Renal pelvis (tissue), 4 donors: Measurements from ENCODE around the gene IP6K1. TPM values are rescaled to one million over a fixed set of nuclear protein-coding genes. Genes with fewer than 3 reads are reported as not detected.
"Not testable (repeated sequence)": the region's sequence is repeated elsewhere in the genome, so short reads cannot be mapped to it uniquely, and the experiment has no call there.

ENCODE experiments used
- DNase-seq: peaks from one replicate; pipeline ENCODE4 v3.0.0-alpha.2; 2013
- polyA plus RNA-seq, 3 donors: library from polyadenylated mRNA; unstranded; fragments of 120-200 nt; gene quantifications; one replicate each; pipeline ENCODE4 v1.2.1, GENCODE V29; 2013; ENCODE audit not compliant: insufficient read length in 3 of 3

Gene IP6K1
- polyA plus RNA-seq, 3 donors, result 48.7 to 52.9 (median 51.4) TPM

DNA sequence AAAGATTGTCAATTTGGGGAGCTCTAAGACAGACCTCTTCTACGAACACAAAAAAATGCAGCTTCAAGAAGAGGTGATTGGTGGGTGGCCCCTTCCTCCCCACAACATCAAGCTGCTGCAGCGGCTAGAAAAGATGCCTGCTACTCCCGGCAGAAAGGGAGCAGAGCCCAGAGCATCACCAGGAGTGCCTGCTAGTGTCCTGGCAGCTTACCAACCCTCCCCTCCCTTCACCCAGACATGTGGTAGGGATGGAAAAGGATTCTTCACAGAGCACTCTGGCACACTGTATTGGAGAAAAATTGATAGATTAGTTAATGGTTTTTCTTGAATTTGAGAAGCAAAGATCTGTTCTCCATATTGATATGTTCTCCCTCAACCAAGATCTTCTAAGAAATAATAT lies 10.8 kb downstream of the IP6K1 start:
- DNase-seq, result no peak

- no peak for DNase-seq
These were observed 13.6 kb downstream of the IP6K1 start for GRCh38 chr3:49772703-49773102.

DNA sequence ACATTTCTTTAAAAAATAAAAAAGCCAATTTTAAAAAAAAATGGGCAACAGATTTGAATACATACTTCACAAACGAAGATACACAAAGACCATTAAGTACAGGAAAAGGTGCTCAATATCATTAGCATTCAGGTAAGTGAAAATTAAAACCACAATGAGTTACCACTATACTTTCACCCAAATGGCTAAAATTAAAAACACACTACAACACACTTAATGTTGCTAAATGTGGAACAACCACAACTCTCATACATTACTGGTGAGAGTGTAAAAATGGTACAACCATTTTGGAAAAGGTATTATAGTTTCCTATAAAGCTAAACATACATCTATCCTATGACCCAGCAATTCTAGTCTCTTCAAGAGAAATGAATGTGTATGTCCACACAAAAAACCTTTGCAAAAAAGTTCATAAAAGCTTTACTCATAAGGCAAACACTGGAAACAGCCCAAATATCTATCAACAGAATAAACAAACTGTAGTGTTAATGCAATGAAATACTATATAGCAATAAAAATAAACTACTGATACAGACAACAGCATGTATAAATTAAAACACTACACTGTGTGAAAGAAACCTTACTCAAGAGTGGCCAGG lies 14.9 kb downstream of the IP6K1 start:
- DNase-seq, result no peak

DNA sequence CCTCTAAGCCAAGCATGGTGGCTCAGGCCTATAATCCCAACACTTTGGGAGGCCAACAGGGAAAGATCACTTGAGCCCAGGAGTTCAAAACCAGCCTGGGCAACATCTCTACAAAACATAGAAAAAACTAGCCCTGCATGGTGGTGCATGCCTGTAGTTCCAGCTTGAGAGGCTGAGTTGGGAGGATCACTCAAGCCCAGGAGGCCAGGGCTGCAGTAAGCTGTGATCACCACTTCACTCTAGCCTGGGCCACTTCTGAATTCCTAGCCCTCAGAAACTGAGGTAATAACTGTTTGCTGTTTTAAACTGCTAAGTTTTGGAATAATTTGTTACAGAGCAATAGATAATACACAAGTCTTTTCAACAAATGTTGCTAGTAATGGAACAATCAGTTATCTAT lies 16.4 kb downstream of the IP6K1 start:
- no peak for DNase-seq

GRCh38 chr3:49769286-49769915 lies 16.9 kb downstream of the IP6K1 start:
- DNase-seq, result no peak

- DNase-seq, result no peak
These were observed 22.4 kb downstream of the IP6K1 start for GRCh38 chr3:49763981-49764380.

- DNase-seq, result no peak
These were observed 24.7 kb downstream of the IP6K1 start for GRCh38 chr3:49761661-49762060.

DNA sequence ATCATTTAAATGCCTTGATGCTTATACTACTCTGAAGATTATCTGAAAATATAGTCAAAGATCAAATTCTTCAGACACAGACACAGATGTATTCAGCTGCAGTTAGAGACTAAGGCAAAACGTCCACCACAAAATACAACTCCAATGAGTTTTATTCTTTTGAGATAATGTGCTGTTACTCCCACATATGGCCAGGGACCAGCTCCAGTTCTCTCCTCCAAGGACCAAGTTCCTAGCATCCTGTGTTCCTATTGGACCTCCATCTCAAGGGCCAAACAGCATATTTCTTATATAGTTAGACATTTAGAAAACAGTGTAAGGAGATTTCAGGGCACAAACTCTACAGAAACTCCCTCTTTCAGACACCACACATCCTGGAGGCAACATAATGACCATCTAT lies 27.1 kb downstream of the IP6K1 start:
- peak; percentile 38 for DNase-seq

DNA sequence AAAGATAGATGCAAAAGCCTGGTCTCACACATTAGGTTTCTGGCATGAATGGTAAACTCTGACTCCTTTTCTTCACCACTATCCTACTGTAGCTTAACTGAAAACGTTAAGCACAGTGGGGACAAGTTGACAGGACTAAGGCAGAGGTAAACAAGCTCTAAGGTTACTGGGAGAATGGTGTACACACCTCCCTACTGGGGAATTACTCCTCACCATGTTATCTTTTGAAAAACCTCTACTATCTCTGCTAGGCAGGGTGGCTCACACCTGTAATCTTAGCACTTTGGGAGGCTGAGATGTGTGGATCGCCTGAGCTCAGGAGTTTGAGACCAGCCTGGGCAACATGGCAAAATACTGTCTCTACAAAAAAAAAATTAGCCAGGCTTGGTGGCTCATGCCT lies 29.1 kb downstream of the IP6K1 start:
- DNase-seq, result no peak

- no peak for DNase-seq
These were observed 30.3 kb downstream of the IP6K1 start for GRCh38 chr3:49756036-49756435.

DNA sequence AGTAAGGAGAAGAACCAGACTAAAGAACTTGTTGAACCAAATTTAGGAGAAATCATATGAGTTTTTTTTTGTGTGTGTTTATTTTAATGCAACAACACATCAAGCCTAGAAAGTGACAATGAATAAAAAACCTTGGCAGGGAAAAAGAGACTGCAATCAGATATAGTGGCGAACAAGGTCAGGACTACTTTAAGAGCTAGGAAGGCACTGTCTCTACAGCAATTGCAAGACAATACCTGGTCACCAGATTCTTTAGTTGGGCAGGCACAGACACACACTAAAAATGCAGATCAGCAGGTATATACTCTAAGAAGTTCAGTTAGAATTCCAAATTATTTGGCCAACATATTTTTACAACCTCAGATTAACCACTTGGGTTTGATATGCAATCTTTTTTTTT lies 31.8 kb downstream of the IP6K1 start:
- no peak for DNase-seq

DNA sequence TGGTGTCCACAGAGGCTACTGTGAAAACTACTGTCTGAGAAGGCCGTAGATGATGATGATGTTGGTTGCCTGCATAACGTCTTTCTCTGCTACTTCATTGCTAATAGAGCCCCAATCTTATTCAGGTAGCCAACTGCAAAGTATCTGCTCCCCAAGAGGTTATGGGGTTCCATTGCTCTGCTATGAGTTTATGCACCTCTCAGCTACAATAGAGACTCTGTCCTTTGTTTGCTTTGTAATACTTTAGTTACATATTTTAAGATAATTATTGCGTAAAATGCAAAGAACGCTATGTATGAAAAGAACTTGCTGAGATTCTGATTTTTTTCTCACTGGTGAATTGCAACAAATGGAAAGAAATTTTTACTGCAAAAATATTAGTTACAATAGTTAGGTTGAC lies 34.8 kb downstream of the IP6K1 start:
- DNase-seq, result no peak

- DNase-seq, result no peak
These were observed 36.3 kb downstream of the IP6K1 start for GRCh38 chr3:49750056-49750455.

- not testable (repeated sequence) for DNase-seq
These were observed 37.5 kb downstream of the IP6K1 start for GRCh38 chr3:49748874-49749273.

GRCh38 chr3:49747792-49748480 lies 38.4 kb downstream of the IP6K1 start:
- no peak for DNase-seq

GRCh38 chr3:49745986-49746385 lies 40.4 kb downstream of the IP6K1 start:
- no peak for DNase-seq

GRCh38 chr3:49740427-49740826 lies 45.9 kb downstream of the IP6K1 start:
- no peak for DNase-seq

GRCh38 chr3:49738067-49738713 lies 48.2 kb downstream of the IP6K1 start:
- no peak for DNase-seq

- no peak for DNase-seq
These were observed 51.6 kb downstream of the IP6K1 start for GRCh38 chr3:49734752-49735151.

- no peak for DNase-seq
These were observed 52.8 kb downstream of the IP6K1 start for GRCh38 chr3:49733551-49733950.

DNA sequence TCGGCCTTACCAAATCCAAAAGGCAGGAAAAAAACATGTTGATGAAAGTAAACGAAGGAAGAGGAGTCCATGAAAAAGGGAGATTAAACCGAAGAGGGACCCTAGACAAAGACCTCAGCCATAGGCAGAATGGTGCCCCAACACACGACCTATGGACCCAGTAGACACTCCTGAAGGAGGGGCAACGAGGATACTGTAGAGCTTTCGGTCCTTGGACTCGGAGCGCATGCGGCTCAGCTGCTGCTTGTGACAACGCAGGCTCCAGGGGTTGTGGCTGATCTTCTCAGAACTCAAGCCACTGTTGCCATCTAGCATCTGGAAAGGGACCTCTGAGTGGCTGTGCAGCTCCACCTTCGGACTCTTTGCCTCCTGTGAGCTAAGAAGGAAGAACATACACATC lies 53.7 kb downstream of the IP6K1 start:
- no peak for DNase-seq

DNA sequence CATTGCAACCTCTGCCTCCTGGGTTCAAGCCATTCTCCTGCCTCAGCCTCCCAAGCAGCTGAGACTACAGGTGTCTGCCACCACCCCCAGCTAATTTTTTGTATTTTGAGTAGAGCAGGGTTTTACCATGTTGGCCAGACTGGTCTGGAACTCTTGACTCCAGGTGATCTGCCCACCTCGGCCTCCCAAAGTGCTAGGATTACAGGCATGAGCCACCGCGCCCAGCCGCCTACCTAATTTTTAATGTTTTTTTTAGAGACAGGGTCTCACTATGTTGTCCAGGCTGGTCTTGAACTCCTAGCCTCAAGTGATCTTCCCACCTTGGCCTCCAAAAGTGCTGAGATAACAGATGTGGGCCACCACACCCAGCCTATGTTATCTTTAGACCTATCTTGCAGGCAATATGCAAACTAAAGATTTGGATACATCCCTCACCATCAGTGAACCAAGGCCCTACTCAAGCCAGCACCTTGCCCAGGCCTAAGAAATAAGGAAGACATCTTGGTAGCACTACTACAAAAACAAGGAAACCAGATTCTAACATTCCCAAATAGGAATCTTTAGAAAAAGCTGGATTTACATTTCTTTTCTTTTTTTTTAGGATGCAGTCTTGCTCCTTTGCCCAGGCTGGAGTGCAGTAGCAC lies 56.3 kb downstream of the IP6K1 start:
- no peak for DNase-seq
